Right lung (tissue), 5 donors: ENCODE results near the gene UNC5C. TPM values are rescaled to one million over a fixed set of nuclear protein-coding genes. Genes with fewer than 3 reads are reported as not detected.

Experiments
- DNase-seq, 2 donors: peaks; one replicate each; pipeline ENCODE4 v3.0.0-alpha.2; 2013
- polyA plus RNA-seq, 5 donors: library from polyadenylated mRNA; unstranded; fragments of 120-200 nt; gene quantifications; one replicate each; pipeline versions ENCODE4 v1.2.1 to v1.2.3, GENCODE V29; 2013; ENCODE audit warnings: inconsistent platforms in 1 of 5, low replicate concordance in 1 of 5; ENCODE audit not compliant: insufficient read length in 5 of 5, insufficient read depth in 1 of 5

Gene UNC5C
- polyA plus RNA-seq, 5 donors = 24.2 to 47.2 (median 42.8) TPM

DNA sequence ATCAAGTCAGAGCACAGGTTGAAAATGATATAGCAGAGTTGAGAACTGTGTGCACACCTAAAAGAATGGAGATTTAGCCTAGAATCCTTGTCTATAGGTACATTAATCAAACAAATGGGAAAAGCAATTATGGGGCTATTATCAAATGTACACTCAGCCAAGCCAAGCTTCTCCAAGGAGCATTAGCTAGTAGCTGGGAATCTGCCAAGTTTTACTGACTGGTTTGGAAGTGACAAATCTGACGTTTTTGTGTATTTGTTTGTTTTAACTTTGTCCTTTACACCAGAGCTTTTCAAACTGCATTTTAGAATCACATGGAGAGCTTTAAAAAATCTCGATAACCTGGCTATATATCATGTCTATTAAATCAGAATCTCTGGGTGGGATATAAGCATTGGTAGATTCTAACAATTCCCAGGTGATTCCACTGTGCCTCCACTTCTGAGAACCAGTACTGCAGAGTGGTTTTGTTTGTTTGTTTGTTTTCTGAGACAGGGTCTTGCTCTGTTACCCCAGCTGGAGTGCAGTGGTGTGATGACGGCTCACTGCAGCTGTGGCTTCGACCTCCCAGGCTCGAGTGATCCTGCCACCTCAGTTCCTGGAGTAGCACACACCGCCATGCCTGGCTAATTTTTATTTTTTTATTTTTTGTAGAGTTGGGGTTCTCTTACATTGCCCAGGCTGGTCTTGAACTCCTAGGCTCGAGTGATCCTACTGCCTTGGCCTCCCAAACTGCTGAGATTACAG, 279.8 kb downstream of the UNC5C start:
- DNase-seq = peak; percentile 20 to 24

DNA sequence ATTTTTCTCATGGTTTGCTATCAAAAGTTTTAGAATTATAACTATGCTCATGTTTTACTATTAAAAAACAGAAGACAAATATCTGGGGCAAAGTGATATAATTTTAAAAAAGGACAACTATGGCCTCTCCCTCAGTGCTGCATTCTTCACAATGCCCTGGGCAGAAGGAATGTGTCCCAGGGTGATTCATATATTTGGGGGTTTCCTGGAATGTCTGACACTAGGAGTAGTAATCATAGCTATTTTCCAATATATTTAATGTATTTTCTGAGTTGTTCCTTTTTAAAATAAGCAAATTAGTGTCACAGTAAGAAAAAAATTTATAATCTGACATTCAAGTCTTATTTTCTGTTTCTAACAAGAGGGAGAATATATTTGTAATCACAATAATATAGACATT, 281.7 kb downstream of the UNC5C start:
- no peak for DNase-seq

DNA sequence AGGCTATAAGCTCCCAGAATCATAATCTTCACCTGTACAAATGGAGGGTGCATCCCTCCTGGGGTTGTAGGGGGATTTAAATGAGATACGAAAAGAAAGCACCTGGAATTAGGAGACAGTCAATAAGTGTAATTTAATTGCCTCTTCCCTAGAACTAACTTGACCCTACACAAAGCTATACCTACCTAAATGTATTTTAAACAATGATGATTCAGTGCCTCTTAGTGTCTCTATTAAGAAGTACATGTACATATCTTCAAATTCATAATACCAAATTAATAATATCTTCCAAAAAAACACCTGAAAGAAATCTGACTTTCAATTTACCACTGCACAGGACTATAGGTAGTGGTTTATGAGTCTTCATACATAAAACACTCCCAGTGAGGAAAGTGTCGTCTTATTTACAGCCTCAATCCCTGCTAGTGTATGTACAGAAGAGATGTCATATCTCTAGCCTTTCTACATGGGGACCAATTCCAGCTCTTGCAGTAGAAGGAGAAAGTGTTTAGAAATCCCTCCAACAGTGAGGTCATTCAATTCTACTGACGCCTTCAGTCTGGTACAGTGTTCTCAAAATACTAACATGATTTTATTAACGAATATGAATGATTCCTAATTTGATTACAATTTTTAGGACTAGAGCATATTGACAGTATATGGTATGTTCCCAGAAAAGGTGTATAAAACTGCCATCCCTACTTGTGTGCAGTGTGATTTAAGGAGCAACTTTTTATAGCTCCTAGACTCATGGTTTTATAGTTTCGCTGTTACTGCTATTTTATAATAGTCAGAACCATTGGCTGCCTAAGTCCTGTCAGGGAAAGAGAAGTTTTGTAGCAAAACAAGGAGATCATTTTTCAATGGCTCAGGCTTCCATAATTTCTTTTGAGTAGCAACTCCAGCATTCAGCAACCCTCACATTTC, 282.7 kb downstream of the UNC5C start:
- DNase-seq = no peak

DNA sequence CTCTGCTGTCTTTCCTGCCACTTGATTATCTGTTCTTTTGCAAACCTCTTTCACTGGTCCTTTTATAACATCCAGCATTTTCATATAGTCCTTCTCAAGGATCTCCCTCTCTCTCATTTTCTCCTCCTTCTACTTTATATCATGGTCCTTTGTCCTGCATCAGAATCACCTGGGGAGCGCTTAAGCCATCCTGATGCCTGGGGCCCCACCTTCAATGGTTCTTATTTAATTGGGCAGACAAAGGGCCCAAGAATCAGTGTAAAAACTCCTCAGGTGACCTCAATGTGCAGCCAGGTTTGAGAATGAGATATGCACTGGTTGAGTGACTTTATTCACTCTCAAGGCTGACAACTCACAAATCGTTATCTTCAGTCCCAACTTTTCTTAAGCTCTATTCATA, 283.9 kb downstream of the UNC5C start:
- DNase-seq = no peak

DNA sequence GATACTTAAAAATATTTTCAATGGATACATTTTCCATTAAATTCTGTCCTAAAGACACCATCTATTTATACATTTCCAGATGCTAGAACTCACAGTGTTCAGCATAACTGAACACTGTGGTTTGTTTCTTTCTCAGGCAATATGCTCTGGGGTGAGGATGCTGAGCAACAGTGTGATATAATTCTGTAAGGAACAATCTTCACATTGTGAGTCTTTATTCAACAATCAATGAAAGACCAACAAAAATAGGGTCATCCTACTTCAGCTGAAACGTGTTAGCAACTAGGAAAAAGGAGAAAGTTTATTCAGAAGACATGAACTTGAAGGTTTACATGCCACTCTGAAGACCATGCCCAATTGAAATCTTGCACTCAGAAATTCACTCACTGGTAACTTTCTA, 284.8 kb downstream of the UNC5C start:
- no peak for DNase-seq

DNA sequence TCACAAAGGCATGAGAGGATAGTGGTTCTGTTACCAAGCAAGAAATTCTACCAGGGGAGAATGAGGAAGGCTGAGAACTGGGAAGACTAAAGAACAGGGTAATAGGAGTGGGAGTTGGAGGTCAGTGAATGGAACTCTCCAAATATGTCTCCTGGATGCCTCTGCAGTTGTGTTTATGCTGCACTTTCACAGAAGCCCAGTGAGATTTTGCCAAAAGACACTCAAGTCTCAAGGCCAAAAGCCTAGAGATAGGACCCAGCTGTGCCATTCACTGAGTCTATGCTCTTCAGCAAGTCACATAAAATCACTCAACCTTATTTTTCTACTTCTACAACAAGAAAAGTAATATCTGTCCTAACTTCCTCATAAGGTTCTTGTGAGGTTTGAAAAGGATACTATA, 285.4 kb downstream of the UNC5C start:
- no peak for DNase-seq

DNA sequence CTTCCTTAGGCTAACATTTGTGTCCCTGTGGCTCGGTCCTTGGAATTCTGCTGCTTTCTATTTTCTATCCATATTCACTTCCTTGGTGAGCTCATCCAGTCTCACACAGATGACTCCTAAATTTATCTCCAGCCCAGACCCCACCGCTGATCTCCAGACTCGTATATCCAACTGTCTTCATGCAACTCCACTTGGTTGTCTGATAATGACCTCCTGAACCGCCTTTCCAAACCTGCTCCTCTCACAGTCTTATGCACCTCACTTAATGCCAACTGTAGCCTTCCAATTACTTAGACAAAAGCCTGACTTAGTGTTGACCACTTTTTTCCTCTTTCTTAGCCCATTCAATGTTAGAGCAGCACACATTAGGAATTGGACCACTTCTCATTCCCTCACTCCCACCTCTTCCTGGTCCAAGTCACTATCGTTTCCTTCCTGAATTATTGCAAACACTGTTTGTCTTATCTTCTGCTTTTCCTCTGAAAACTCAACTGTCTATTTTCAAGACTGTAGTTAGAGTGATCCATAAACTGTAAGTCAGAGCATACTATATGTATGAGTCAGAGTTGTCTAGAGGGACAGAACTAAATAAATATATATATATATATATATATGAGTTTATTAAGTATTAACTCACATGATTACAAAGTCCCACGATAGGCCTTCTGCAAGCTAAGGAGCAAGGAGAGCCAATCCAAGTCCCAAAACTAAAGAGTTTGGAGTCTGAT, 292.5 kb downstream of the UNC5C start:
- no peak for DNase-seq

DNA sequence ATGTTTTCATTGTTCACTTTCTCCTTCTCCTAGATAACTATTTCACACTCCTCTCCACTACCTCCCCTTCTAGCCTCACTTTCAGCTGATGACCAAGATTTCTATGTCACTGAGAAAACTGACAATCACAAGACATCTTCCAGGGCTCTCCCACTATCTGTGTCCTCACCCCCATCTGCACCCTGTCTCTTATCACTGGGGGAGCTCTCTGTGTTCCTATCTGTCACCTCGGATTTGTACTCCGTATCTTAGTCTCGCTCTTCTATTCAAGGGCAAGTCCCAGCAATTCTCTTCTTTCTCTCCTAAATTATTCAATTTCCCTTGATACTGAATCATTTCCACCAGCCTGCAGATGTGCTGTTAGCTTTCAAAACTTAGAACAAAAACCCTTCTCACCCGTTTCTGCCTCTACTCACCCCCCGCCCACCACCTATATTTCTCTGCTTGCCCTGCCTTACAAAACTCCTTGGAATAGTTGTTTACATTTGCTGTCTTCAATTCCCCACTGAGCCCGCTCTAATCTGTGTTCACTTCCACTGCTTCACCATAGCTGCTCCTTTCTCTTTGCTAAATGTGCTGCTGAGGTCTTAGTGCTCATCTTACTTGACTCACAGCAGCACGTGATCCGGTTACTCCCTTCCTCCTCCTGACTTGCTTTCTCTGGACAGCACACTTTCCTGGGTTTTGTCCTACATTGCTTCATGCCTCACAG, 293.2 kb downstream of the UNC5C start:
- no peak for DNase-seq

DNA sequence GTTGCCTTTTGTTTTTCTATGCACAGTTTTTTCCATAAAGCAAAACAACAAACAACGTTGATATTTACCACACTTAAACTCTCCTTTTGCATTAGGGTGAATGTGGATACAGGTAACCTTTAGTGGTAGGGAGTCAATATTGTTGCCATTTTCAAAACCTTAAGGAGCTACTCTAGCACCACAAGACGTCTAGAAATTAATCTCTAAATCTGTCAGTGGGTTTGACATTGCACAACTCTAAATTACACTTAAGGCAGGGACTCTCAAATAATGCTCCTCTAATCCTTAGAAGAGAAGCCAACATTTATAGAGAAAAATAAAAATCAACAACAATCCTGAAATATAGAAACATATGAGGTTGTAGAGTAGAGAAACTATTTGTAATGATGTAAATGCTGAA, 297.2 kb downstream of the UNC5C start:
- no peak for DNase-seq

DNA sequence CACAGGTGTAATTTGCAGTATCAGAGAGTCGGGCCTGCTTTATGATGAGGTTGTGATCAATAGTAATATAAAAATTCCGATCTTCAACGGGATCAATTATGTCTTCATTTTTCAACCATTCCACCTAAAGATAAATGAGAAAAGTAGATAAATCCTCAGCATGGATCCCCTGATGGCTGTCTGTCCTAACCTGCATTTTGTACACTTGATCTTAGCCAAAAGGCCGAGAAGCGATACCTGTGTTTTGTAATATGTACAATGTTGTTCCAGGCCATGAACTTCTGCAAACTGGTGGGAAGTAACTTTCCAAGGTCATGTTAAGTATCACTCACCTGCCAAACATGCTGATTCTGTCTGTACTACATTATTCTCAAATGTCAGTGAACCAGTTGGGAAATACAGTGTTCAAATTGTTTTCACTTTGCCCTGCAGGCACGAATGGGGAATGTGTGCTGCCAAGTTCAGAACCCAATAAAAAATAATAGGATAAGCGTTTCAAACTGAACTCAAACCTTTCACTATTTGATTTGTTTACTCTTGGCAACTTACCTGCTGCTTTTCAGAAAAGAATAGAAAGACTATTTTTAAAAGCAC, 298.1 kb downstream of the UNC5C start:
- no peak for DNase-seq

DNA sequence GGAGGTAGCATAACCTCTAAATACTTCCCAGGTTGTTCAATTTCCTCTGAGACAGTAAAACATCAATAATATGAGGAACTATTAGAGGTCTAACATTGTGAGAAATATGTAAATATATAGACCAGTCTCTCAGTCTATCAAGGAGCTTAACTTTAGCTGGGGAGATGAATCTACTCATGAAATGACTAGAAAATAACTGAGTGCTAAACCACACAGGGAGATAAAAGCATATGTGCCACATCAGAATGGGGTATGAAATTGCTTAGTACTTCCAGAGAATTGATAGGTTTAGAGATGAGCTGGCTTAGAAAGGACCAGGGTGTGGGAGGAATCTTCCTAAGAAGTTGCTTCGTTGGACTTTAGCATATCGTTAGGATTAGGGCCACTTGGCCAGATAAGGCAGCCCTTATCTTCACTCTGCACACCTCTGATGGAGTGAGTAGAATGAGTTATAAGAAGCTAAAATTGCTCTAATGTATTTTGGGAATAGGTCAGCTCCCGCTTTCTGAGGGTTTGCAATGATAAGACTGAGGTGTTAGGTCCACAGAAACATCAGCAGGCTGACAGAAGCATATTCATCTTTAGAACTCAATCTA, 299.2 kb downstream of the UNC5C start:
- no peak for DNase-seq

DNA sequence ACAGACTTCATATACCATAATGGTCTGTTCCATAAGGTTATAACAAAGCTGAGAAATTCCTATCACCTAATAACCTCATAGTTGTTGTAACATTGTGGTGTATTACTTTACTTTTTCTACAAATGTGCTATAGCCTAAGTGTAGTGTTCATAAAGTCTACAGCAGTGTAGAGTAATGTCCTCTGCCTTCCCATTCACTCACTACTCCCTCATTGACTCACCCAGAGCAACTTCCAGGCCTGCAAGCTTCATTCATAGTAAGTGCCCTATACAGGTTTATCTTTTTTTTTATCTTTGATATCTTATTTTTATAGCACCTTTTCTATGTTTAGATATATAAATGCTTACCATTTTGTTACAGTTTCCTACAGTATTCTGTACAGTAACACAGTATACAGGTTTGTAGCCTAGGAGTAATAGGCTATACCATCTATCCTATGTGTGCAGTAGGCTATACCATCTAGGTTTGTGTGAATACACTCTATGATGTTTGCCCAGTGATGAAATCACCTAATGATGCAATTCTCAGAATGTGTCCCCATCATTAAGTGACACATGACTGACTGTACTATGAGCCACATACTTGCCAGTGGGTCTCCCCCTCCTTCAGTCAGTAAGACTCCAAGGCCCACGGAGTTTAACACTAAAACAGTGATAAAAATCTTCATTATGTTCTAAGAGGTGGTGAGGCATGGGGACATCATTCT, 299.9 kb downstream of the UNC5C start:
- DNase-seq = no peak

DNA sequence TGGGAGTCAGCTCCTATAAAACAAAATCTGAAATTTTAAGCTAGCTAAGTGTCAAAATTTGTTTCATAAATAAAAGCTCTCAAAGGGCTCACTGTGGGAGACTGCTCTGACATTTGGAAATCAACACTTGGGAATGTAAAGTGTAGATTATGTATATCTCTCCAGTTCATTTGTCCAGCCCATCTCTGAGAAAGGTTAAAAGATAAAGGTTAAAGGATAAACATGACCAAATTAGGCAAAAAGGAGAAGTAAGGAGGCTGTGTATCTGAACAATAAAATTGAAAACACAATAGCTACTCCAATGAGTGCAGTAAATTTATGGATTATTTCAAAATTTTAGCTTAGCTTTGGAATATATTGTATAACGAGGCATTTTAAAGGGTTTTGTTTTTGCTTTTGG, 304.9 kb downstream of the UNC5C start:
- no peak for DNase-seq

DNA sequence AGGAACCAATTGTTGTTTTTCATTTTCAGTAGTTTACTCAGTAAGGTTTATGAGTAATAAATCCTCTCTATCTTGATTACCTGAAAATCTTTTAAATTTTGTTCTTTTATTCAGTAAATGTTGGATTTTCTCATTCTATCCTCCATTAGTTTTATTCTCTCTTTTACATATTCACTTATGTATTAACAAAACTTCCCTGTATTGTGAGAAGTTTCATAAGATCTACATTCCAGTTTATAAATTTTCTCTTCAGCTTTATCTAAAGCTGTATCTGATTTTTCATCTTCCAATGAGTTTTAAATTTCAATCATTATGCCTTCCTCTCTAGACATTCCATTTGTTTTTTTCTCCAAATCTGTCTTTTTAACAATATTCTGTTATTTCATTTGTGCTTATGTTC, 310.2 kb downstream of the UNC5C start:
- no peak for DNase-seq

DNA sequence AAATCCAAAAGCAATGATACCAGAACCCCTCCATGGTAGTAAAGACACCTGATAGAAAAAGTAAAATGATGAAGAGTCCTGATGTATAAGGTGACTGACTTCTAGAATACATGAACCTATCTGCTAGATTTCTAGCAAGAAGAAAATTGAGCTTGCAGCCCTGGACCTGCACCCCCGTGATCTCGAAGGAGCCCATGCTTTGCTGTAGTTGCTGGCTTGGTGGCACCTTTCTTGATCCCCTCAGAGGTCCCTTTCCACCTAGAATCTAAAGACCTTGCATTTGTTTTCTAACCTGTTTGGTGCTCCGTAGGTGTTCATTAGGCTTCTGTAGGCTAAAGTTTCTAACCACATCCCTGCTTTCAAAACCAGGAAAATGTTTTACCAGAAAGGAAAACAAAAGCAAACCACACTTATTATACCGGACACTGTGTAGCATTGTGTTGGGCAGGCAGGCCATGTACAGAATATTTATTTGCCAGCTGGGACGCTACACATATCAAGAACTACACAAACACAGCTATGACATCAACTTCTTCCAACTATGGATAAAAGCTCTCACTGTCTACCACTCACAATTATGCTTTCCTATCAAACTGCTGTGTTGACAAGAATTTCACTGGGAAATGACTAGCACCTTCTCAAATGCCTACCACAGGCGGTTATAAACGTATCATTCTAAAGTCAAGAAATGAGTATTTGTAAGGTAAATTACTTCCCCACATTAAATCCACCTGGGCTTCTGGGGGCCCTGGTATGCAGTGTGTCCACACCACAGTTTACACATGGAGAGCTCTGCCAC, 316.2 kb downstream of the UNC5C start:
- no peak for DNase-seq

DNA sequence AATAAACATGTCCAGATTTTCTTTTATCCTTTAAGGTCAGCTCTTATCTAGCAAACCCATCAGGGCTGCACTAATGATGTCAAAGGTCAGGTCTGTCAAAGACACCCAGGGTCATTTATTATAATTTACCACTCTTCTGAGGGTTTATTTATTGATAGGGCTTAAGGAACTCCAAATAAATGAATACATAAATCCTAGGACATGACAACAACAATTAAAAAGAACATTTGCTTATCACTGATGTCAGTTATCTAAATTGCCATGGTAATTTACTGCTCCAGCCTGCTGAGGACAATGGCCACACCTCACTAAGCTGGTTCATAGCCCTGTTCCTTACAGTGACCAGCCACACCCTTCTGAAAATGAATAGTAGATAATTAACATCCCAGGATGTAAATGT, 317.1 kb downstream of the UNC5C start:
- DNase-seq = no peak

DNA sequence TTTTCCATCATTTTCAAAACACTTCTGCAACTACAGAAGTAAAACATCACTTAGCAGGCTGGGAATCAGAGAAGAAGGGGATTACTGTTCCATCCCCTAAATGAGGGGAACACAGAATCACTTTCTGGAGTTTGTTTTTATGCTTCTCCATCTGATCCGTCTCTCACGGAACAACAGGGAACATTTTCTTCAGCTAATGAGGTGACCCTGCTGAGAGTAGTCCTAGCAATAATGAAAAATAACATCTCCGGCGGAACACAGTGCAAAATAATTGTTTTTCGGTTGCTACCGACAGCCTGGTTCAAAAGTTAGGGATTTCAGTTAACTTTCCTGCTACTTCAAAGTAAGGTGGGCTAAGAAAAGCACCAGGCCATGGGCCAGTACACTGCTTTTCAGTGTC, 322.9 kb downstream of the UNC5C start:
- DNase-seq = no peak

DNA sequence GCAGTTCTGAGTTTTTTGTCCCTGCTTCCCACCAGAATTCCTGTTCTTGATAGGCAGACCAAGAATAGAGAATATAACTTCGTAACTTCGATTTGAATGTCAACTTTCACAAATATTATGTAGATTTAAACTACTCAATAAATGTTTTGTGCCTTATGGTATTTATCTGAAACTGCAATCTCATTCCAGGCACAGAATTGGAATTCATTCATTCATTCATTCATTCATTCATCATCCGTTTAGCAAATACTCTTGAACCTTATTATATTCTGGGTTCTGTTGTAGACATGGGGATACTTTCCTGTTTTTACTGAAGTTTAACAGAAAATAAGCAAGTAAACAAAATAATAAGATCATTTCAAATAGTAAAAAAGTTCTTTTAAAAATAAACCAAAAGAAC, 324.4 kb downstream of the UNC5C start:
- no peak for DNase-seq
